ENCODE results near the gene SMAD3. TPM values are rescaled to one million over a fixed set of nuclear protein-coding genes. Genes with fewer than 3 reads are reported as not detected.

The SMAD3 gene
- total and polyA plus RNA-seq, 2 of the 8 experiments (the other 6 are each of a cell fraction or from before 2014, with no cell fraction given) = 10.1 to 12.4 TPM

GRCh38 chr15:67184208-67184925, 119.0 kb downstream of the SMAD3 start:
- H3K79me1 ChIP-seq (ENCODE audit: low read depth, low read length) = no peaks in the 10 kb centered on the region
- no peaks in the 10 kb centered on the region for H3K79me2 ChIP-seq (ENCODE audit: control insufficient read depth in 1 of 2, insufficient read depth in 2 of 2, low read length in 2 of 2)
- H2AFZ ChIP-seq (ENCODE audit: low read length) = no peak overlapping the region
- FAIRE-seq = no peak
- H4K8ac ChIP-seq (ENCODE audit: extremely low read depth, insufficient read depth, low read length) = peak overlapping the region; percentile 41; the same call in 1 of the 2 replicates
- H4K5ac ChIP-seq (ENCODE audit: insufficient read length, low read depth, low read length) = no peak overlapping the region
- peaks cover 0 to 2% (median 0%) of the 10 kb centered on the region in 4 experiments; a peak in 1 of 7 replicates for H3K4me1 ChIP-seq (replicated peaks in 1 of 4; ENCODE audit: control insufficient read depth in 3 of 4, insufficient read depth in 4 of 4, low read length in 3 of 4)
- peaks cover 0 to 5% (median 4%) of the 10 kb centered on the region in 4 experiments; a peak in 6 of 8 replicates for H3K36me3 ChIP-seq (ENCODE audit: control insufficient read depth in 2 of 4, insufficient read depth in 4 of 4, low read length in 3 of 4)
- 93% methylated on average over 18 of the region's 18 CpGs; no CpG with 5 or more reads in 1 of the 2 experiments for WGBS, 2 experiments (ENCODE audit: extremely low coverage in 1 of 2, insufficient coverage in 1 of 2, insufficient read length in 1 of 2, insufficient replicate concordance in 2 of 2, low coverage in 1 of 2, low lambda C conversion rate in 2 of 2, missing lambda C conversion rate in 1 of 2)
- no peak for DNase-seq (ENCODE audit: low read depth in 1 of 2, low spot score in 2 of 2)
- no peak overlapping the region for H3K4me2 ChIP-seq (ENCODE audit: insufficient read depth in 1 of 2, low read depth in 2 of 2, low read length in 2 of 2)
- no peak overlapping the region for H2BK5ac ChIP-seq (ENCODE audit: low read depth, low read length)
- no peak overlapping the region for H3K4ac ChIP-seq (replicated peaks; ENCODE audit: insufficient read length, low read depth, low read length)
- H2BK12ac ChIP-seq (ENCODE audit: low read depth, low read length) = 0 out of 2 replicates have a peak overlapping the region, but pooled peaks have one; percentile 7
- H2BK15ac ChIP-seq (ENCODE audit: low read length) = no peak overlapping the region
- ChIA-PET POLR2A (ENCODE audit: partially characterized antibody) (interaction anchor here (0.5 to 1.1 kb wide), 2 partner anchors 9 to 106 kb away, joined by 3 to 4 read pairs; no protein-coding TSS in a partner anchor), CTCF (ENCODE audit: partially characterized antibody) (interaction anchor here (0.6 to 1.8 kb wide), 6 partner anchors 10 to 238 kb away, joined by 3 to 7 read pairs (median 3); no protein-coding TSS in a partner anchor)
- no peak overlapping the region for H3K14ac ChIP-seq (ENCODE audit: insufficient read length)
- H4K20me1 ChIP-seq (replicated peaks in 1 of 2; ENCODE audit: control insufficient read depth in 1 of 2, insufficient read depth in 2 of 2, low read length in 2 of 2) = peaks cover 0 to 4% of the 10 kb centered on the region in 2 experiments
- H3K27ac ChIP-seq (ENCODE audit: low read depth, low read length) = no peak overlapping the region
- H2BK20ac ChIP-seq (ENCODE audit: low read length) = no peak overlapping the region
- no peaks in the 10 kb centered on the region for H3K27me3 ChIP-seq (replicated peaks in 1 of 4; ENCODE audit: control insufficient read depth in 3 of 4, extremely low read depth in 1 of 4, insufficient read depth in 3 of 4, low read length in 3 of 4)
- H3K9ac ChIP-seq (replicated peaks in 1 of 4; ENCODE audit: extremely low read depth in 1 of 4, low read depth in 3 of 4, low read length in 3 of 4) = no peak overlapping the region
- H3K4me3 ChIP-seq (ENCODE audit: extremely low read depth in 1 of 4, insufficient read depth in 2 of 4, low read depth in 3 of 4, low read length in 4 of 4) = no peak overlapping the region
- no peaks in the 10 kb centered on the region for H3K9me3 ChIP-seq (ENCODE audit: insufficient read depth in 2 of 2, low read depth in 1 of 2, low read length in 1 of 2)
- H3K23ac ChIP-seq (ENCODE audit: insufficient read length) = no peak overlapping the region
- H3K56ac ChIP-seq (replicated peaks; ENCODE audit: insufficient read length, low read depth, low read length) = no peak overlapping the region
- no peak overlapping the region for H2AK5ac ChIP-seq (ENCODE audit: low read depth, low read length)
- no peak overlapping the region for H4K91ac ChIP-seq (replicated peaks; ENCODE audit: insufficient read length, low read length)
- H3K18ac ChIP-seq (ENCODE audit: extremely low read depth, low read length) = no peak overlapping the region
- no peak overlapping the region for H2BK120ac ChIP-seq (replicated peaks; ENCODE audit: low read depth, low read length)
- no peaks in the 10 kb centered on the region for H3K23me2 ChIP-seq (ENCODE audit: low read depth, low read length)
- TF ChIP-seq TAF1 (IDR thresholded peaks at IDR 0.05; ENCODE audit: low read depth, low read length) (no peak), EP300 (IDR thresholded peaks at IDR 0.05; ENCODE audit: borderline replicate concordance in 1 of 2, low read depth in 2 of 2, low read length in 2 of 2) (no peak), TEAD4 (IDR thresholded peaks at IDR 0.05; ENCODE audit: low read depth, low read length) (no peak), NRF1 (IDR thresholded peaks at IDR 0.05; ENCODE audit: low read depth, low read length) (no peak), FOSL1 (IDR thresholded peaks at IDR 0.05; ENCODE audit: insufficient read depth, low read depth, low read length) (no peak), SIN3A (conservative IDR thresholded peaks at IDR 0.05 in 1 of 2, IDR thresholded peaks at IDR 0.05 in 1 of 2; ENCODE audit: low read depth in 1 of 2, low read length in 2 of 2) (no peak), CTBP2 (IDR thresholded peaks at IDR 0.05; ENCODE audit: borderline replicate concordance, insufficient read depth, insufficient read length, low read length) (no peak), SIX5 (IDR thresholded peaks at IDR 0.05; ENCODE audit: low read depth, low read length) (no peak)
- TF ChIP-seq, protein P1, sequence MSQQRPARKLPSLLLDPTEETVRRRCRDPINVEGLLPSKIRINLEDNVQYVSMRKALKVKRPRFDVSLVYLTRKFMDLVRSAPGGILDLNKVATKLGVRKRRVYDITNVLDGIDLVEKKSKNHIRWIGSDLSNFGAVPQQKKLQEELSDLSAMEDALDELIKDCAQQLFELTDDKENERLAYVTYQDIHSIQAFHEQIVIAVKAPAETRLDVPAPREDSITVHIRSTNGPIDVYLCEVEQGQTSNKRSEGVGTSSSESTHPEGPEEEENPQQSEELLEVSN (IDR thresholded peaks at IDR 0.05) = no peak
- TF ChIP-seq, protein P2, sequence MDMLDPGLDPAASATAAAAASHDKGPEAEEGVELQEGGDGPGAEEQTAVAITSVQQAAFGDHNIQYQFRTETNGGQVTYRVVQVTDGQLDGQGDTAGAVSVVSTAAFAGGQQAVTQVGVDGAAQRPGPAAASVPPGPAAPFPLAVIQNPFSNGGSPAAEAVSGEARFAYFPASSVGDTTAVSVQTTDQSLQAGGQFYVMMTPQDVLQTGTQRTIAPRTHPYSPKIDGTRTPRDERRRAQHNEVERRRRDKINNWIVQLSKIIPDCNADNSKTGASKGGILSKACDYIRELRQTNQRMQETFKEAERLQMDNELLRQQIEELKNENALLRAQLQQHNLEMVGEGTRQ (IDR thresholded peaks at IDR 0.05; ENCODE audit: low read length) = no peak

Data from H1 (cell line).